ENCODE measurements around the gene GNRH2. TPM values are rescaled to one million over a fixed set of nuclear protein-coding genes. Genes with fewer than 3 reads are reported as not detected.

GNRH2 gene
- total and polyA plus RNA-seq, 2 of the 8 experiments (the other 6 are each of a cell fraction or from before 2014, with no cell fraction given) = 0.09 to 0.82 TPM

DNA sequence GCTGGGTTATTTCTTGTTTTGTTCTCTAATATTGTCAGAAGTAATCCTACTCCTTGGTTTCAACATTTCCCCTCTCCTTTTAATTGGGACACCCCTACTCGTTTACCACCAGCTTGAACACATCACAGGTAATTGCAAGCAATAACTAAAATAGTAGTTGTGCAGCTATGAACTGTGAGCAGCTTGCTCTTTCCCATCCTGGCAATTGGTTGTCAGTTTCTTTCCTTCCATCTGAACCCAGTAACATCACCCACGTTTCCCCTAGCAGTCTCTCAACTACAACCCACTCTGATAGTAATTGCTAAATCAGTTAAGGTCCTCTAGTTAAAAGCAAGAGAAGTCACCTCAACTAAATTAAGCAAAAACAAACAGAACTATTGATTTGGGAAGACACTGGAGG is 47.6 kb upstream of the GNRH2 start:
- H3K4me3 ChIP-seq (ENCODE audit: extremely low read depth in 1 of 4, insufficient read depth in 2 of 4, low read depth in 3 of 4, low read length in 4 of 4) = no peak overlapping the region
- FAIRE-seq (no peak), DNase-seq (ENCODE audit: low read depth in 1 of 2, low spot score in 2 of 2) (no peak)
- no peak overlapping the region for H3K14ac ChIP-seq (ENCODE audit: insufficient read length)
- H4K20me1 ChIP-seq (replicated peaks in 1 of 2; ENCODE audit: control insufficient read depth in 1 of 2, insufficient read depth in 2 of 2, low read length in 2 of 2) = peaks cover 0 to 2% of the 10 kb centered on the region in 2 experiments
- H3K4ac ChIP-seq (replicated peaks; ENCODE audit: insufficient read length, low read depth, low read length) = no peak overlapping the region
- no peaks in the 10 kb centered on the region for H3K27me3 ChIP-seq (replicated peaks in 1 of 4; ENCODE audit: control insufficient read depth in 3 of 4, extremely low read depth in 1 of 4, insufficient read depth in 3 of 4, low read length in 3 of 4)
- H4K8ac ChIP-seq (ENCODE audit: extremely low read depth, insufficient read depth, low read length) = no peak overlapping the region
- H3K9me3 ChIP-seq (ENCODE audit: insufficient read depth in 2 of 2, low read depth in 1 of 2, low read length in 1 of 2) = no peaks in the 10 kb centered on the region
- H4K91ac ChIP-seq (replicated peaks; ENCODE audit: insufficient read length, low read length) = no peak overlapping the region
- H3K56ac ChIP-seq (replicated peaks; ENCODE audit: insufficient read length, low read depth, low read length) = no peak overlapping the region
- WGBS, 2 experiments (ENCODE audit: extremely low coverage in 1 of 2, insufficient coverage in 1 of 2, insufficient read length in 1 of 2, insufficient replicate concordance in 2 of 2, low coverage in 1 of 2, low lambda C conversion rate in 2 of 2, missing lambda C conversion rate in 1 of 2) = 83% methylated on average over 2 of the region's 2 CpGs; no CpG with 5 or more reads in 1 of the 2 experiments
- no peak overlapping the region for H3K4me2 ChIP-seq (ENCODE audit: insufficient read depth in 1 of 2, low read depth in 2 of 2, low read length in 2 of 2)
- H2AFZ ChIP-seq (ENCODE audit: low read length) = no peak overlapping the region
- H2BK120ac ChIP-seq (replicated peaks; ENCODE audit: low read depth, low read length) = no peak overlapping the region
- H3K23me2 ChIP-seq (ENCODE audit: low read depth, low read length) = no peaks in the 10 kb centered on the region
- H2BK5ac ChIP-seq (ENCODE audit: low read depth, low read length) = no peak overlapping the region
- no peak overlapping the region for H2BK12ac ChIP-seq (ENCODE audit: low read depth, low read length)
- POLR2A ChIA-PET (ENCODE audit: partially characterized antibody) = no interaction called here
- CTCF ChIA-PET (ENCODE audit: partially characterized antibody) = interaction anchor here (0.9 to 1.5 kb wide), 8 partner anchors 8 to 240 kb away, joined by 3 to 5 read pairs (median 3); partner anchors contain the start of gene TMEM239
- no peak overlapping the region for H2AK5ac ChIP-seq (ENCODE audit: low read depth, low read length)
- H2BK15ac ChIP-seq (ENCODE audit: low read length) = no peak overlapping the region
- H3K4me1 ChIP-seq (replicated peaks in 1 of 4; ENCODE audit: control insufficient read depth in 3 of 4, insufficient read depth in 4 of 4, low read length in 3 of 4) = no peaks in the 10 kb centered on the region
- peaks cover 0 to 23% (median 10%) of the 10 kb centered on the region in 4 experiments; a peak in 5 of 8 replicates for H3K36me3 ChIP-seq (ENCODE audit: control insufficient read depth in 2 of 4, insufficient read depth in 4 of 4, low read length in 3 of 4)
- no peak overlapping the region for H2BK20ac ChIP-seq (ENCODE audit: low read length)
- H3K79me1 ChIP-seq (ENCODE audit: low read depth, low read length) = no peaks in the 10 kb centered on the region
- H4K5ac ChIP-seq (ENCODE audit: insufficient read length, low read depth, low read length) = no peak overlapping the region
- H3K79me2 ChIP-seq (ENCODE audit: control insufficient read depth in 1 of 2, insufficient read depth in 2 of 2, low read length in 2 of 2) = no peaks in the 10 kb centered on the region
- no peak overlapping the region for H3K18ac ChIP-seq (ENCODE audit: extremely low read depth, low read length)
- H3K27ac ChIP-seq (ENCODE audit: low read depth, low read length) = no peak overlapping the region
- no peak overlapping the region for H3K23ac ChIP-seq (ENCODE audit: insufficient read length)
- H3K9ac ChIP-seq (replicated peaks in 1 of 4; ENCODE audit: extremely low read depth in 1 of 4, low read depth in 3 of 4, low read length in 3 of 4) = no peak overlapping the region
- no peak for TF ChIP-seq BCL11A (IDR thresholded peaks at IDR 0.05; ENCODE audit: low read depth in 2 of 2, low read length in 2 of 2)
- no peak for TF ChIP-seq YY1 (IDR thresholded peaks at IDR 0.05; ENCODE audit: low read depth, low read length)

Data from H1 (cell line).